Measurements from ENCODE around the gene PLA2R1.

Gene PLA2R1

DNA sequence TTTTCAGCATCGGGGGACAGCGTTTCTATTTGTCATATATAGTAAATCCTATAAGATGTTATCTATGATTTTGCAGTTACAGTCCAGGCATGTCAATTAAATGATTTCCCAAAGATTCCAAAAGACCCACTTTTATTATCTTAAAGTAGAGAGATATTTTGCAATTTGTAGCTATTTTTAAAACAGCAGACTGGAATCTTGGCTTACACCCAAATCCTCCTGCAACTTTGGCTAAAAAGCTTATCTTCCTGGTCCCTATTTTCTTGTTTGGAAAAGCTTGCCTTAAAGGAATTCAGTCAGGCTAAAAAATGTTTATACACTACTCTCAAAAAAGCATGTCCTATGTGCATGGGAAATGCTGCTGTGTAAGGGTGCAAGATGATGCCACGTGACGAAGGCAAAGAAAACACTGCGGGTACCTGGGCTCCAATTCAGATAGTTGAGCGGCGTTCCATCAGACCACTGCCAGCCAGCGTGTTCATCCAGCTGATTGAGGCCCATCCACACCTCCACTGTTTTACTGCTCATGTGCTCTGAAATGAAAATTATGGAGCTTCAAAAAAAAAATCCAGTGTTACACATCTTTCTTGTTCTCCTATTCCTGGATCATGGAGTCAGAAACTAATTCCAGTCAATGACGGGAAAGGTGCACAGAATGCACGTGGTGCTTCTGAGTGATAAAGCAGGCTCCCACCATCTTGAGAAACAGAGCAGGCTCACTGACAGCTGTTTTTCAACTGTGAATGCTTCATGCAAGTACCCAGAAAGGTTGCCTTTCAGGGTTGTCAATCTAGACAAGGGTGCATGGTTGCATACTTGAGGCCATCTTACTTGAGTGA is 33.8 kb downstream of the PLA2R1 start:
- no peak for DNase-seq

DNA sequence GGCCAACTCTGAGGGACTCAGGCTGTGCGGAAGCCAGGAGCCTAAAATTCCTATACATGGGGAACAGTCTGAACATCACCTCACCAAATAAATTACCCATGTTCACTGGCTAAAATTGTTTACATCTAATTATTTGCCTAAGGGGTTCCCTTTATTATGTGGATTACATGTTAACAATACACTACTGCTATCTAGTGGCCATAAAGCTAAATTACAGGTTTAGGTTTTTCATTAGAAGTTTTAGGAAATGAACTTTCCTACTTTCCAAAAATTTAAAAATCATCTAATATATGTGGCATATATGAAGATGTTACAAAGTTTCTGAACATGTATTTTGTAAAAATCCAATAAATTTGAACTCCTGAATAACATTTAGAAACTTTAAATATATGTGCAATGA is 40.3 kb downstream of the PLA2R1 start:
- DNase-seq = no peak

DNA sequence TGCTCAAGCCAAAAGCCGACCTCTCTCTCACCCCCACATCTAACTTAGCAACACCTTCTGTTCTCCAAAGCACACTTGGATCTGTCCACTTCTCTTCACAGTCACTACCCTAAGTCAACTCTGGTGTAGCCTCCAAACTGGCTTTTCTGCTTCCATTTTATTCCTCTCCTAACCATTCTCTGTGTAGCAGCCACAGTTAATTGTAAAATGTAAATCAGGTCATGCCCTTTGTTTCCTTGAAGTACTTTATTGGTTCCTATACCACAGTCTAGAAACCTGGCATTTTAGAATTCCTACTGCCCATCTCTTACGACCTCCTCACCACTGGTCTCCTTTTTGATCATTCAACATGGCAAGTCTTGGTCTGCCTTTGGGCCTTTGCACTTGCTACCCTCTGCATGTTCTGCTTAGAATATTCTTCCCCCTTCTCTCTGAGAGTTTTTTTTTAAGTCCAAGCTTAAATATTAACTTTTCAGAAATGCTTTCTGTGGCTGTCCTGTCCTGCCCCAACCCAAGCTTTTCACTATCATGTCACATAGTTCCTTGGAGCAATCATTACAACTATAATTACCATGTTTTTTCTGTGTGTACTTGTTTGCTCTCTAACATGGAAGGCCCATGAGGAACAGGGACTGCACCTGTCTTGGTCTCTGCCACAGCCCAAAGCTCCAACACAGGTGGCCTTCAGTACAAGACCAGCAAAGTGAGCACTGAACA is 42.9 kb downstream of the PLA2R1 start:
- no peak for DNase-seq

DNA sequence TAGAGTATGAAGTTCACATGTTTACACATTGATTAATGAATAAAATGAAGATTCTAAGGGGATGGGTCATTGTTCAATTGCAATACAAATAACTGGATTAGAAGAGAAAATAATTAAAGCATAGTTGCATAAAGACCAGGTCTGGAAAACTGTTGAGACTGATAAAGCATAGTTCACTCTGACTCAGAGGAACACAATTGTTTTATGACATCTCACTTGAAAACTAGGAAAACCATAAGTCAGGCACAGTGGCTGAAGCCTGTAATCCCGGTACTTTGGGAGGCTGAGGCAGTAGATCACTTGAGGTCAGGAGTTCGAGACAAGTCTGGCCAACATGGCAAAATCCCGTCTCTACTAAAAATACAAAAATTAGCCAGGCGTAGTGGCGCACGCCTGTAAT is 46.7 kb downstream of the PLA2R1 start:
- no peak for DNase-seq

DNA sequence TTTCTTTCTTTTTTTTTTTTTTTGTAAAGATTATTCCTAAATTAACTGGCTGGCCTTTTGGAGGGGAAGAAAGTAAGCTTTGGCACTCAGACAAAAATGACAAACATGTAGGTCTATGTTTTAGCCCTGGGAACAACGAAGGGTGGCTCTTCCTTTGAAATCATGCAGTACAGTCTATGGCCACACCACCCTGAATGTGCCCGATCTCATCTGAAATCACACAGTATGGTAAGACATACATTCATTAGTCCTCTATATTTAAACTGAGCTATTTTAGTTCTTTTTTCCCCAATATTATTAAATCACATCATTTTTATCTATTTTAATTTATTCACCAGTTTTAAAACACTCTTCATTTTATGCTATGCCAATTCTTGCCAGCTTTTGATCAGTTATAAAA is 48.2 kb downstream of the PLA2R1 start:
- DNase-seq = no peak

DNA sequence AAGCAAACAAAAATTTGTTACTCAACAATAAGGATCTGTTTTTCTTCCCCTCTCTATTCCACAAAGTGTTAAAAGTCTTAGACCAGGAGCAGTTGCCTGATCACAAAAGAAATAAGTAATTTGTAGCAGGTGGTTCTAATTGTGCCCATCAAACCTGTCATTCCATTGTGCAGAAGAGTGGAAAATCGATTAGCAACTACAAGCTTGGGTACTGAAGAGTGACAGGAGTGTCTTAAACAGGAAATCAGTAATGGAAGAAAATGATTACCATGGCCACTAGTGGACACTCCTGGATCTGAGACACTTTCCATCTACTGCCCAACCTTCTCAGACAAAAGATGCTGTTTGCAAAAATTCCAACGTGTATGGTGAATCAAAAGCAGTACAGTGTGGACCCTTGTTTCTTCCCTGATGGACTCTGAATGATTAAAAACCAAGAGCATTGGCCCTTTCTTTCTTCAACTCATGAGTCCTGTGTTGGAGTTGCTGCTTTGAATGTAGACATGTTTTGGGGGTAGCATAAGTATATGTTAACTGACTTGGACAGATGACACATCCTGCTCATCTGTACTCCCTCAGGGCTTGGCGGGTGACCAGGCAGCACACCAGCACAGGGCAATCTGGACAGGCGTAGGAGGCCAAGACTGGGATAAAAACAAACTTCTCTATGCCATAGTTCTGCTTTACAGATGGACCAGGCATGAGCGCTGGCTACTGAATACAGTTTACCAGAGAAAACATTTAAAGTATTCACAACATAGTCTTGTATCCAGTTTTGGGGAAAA is 51.9 kb downstream of the PLA2R1 start:
- no peak for DNase-seq

DNA sequence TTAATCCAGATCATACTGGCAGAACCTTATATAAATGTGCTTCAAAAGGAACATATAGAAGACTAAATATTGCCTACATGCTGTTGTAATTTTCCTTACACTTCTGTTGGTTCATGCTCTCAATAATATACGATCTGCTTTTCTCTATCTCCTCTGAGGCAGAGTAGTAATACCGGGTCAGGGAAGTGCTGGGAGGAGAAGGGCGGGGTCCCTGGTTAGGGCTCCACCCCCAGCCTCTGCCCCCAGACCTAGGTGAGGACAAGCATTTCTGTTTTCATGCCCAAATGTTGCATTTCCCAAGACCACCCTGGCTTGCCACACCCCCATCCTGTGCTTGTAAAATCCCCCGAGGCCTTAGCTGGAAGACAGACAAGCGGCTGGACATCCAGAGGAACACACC is 55.3 kb downstream of the PLA2R1 start:
- no peak for DNase-seq

DNA sequence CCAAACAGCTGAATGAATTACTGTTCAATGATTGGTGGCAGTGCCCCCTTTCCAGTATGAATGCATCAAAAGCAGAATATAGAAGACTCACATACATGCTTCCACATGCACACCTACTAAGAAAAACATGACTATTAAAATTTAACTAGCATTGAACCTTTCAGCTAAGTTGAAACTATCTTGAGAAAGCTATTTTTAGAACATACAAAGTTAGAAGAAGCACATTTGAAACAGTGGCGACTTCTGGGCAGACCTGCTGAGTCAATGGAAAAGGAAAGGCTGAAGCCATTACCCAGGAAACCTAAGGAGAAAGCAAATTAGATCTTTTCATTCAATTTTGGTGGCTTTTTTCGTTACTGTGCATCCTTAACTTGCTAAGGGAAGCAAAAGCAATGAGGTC is 55.9 kb downstream of the PLA2R1 start:
- DNase-seq = no peak

DNA sequence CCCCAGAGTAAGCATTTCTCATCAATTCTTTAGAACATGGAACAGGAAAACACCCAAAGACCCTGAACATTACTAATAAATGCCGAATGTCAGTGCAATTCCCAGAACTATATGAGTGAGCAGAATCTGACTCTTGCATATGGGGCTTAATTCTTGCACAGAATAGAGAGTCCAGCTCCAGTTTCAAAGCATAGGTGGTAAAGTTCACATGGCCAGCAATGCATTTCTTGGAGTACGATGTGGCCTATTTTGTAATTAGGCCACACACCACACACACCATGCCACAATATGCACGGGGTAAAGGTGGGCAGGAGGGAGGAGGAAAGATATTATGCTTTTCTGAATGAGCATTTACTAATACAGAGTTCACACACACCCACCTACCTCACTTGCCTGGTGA is 56.5 kb downstream of the PLA2R1 start:
- no peak for DNase-seq

DNA sequence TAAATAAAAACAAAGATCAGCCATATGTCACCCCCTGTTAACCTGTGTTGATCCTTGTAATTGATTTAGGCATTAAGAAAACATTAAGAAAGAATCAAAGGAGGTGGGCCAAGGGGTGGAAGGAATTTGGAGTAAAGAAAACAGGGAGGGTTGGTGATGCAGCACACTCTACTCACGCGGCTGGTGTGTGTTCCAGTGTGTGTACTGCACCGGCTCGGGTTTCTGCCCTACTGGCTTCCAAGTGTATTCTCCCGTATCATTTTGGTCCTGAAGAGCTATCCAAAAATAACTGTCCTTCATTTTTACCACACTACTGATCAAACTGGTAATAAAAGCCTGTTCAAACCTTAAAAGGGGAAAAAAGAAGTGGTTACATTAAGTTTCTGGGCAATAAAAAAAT is 56.9 kb downstream of the PLA2R1 start:
- no peak for DNase-seq

DNA sequence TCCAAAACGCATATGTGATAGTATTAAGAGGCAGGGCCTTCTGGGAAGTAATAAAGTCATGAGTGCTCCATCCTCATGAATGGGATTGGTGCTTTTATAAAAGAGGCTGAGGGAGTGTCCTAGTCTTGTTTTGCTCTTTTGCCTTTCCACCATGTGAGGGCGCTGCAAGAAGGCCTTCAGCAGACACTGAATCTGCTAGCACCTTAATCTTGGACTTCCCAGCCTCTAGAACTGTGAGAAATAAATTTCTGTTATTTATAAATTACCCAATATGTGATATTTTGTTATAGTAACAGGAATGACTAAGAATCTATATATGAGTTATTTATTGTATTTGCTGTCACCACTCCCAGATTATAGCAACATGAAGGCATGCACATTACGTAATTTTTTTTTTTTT is 63.5 kb downstream of the PLA2R1 start:
- no peak for DNase-seq

DNA sequence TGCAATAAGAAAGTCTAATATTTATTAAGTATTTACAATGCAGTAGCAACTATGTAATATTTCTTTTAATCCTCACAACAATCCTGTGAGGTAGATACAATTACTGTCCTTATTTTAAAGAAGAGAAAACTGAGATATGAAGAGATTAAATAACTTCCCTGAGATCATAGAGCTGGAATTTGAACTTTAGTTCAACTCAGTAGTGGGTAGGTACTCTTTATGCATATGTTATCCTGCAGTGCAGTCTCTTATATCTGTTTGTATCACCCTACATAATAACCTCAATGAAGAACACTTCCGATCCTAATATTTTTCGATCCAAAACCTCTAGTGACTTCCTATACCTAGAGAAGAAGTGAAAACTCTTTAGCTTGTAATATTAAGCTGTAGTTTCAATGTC is 64.2 kb downstream of the PLA2R1 start:
- no peak for DNase-seq

DNA sequence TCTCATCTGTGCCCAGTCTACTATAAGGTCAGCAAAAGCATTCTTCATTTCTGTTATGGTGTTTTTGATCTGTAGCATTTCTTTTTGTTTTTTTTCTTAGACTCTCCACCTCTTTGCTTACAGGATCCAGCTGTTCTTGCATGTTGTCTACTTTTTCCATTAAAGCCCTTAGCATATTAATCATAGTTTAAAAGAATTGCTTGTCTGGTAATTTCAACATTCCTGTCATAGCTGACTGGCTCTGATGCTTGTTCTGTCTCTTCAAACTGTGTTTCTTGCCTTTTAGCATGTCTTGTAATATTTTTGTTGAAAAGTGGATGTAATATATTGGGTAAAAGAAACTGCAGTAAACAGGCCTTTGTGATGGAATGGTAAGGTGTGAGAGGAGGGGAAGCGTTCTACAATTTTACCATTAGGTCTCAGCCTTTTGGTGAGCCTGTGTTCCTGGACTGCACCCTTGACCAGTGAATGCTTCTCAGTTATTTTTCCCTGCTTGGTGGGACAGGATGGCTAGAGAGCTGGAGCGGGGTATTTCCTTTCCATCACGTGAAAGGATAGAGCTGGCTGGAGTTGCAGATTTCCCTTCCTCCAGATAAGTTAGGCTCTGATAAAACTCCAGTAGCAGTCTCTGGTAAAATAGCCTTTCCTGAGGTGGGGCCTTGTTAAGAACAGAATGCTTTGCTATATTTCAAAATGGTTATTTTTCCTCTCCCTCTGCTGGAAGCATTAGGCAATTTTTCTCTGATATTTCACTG is 65.4 kb downstream of the PLA2R1 start:
- no peak for DNase-seq

DNA sequence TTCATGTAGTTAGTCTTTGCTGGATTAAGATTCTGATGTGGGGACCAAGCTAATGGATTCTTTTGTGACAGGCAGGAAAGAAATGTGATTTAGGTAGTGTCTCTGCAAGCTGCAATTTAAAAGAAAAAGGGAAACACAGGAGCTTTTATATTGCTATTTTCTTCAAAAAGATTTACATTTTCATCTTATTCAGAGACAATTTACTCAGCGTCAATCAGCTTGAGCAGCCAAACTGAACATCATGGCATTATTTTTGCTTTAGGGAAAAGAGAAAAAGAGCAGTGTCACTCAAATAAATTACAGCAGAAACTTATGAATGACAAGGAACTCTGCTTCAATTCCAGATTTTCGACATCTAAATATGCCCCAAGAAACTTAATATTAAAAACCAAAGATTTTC is 67.4 kb downstream of the PLA2R1 start:
- DNase-seq = no peak

DNA sequence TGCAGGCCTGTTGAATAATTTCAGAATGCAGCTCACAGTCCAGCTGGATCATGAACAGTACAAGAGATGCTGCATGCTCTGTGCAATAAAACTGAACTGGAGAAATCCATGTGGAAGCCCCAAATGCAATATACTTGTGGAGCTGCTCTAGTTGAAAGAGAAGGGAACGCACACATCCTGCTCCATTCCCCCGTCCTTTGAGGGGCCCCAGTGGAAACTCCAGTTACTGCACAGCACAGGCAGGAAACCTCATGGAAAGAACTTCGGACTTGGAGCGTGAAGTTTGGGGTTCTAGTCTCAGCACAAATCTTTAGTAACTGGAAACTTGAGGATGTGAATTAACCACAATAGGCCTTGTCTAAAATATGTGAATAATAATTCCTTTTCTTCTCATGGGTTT is 73.2 kb downstream of the PLA2R1 start:
- no peak for DNase-seq

DNA sequence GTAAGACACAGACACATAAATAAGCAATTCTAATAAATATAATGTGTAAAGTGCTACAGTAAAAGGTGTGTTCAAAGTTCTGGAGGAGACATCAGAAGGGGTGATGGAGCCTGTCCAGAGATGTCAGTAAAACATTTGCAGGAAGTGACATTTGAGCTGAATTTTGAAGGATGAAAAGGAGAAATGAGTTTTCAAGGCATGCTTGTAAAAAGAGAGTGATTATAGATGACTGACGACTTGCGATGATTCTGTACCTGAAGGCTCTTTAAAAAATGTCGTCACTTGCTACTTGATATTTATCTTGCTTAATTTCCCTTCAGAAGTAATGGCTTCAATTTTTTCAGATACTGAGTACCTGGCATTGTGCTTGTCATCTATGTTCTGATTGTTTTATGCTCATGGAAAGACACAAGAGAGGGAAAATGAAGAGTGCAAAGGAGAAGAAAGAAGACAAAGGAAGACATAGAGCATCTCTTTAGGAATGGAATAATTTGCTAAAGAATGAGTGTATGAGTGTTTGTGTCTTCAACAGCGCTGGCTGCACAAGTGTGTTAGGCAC is 73.9 kb downstream of the PLA2R1 start:
- no peak for DNase-seq

DNA sequence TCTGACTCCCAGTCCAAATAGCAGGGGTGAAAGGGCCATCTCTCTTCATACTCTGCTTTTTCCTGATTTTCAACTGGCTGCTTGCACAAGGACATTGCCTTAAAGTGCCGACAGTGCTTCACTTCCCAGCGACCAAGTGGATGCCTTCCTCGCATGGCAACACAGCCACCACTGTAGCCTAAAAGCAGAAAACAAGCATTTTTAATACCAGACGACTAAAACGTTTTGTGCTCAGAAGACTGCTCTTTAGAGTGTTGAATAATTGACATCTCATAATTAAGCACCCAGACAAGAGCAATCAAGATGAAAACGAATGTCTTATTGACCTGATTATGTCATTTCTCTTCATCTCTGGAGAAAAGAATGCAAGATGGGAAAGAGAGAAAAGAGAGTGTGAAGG is 75.2 kb downstream of the PLA2R1 start:
- DNase-seq = no peak

DNA sequence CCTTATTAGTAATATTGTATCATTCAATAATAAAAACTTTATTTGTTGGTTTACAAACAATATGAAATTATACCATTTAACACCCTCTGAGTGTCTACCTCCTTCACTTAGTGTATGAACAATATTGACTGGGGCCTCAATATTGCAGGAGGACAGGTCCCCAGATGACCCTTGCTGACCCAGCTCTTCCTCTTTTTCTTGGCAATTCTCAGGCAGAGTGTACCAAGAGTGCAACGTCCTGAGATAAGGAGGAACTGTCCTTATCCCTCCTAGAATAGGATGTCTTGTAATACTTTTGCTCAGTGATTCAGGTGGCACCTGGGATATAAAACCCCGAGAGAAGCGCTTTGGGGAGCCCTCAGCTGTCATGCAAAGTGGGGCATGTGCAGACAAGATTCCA is 76.8 kb downstream of the PLA2R1 start:
- no peak for DNase-seq

DNA sequence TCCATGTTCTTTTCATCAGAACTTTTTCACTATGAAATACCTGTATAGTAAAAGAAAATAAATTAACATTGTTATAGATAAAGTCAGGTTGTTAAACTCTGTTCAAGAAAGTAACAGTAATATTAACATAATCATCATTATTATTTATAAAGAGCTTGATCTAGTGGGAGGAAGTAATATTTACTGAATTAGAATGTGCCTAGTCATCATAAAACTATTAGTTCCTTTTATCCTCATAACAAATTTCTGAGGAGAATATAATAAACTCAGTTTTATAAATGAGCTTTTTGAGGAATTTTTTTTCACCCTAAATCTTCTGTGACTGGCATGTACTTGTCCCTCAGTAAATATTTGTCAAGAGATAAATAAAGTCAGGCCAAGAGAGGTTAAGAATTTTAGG is 78.4 kb downstream of the PLA2R1 start:
- DNase-seq = no peak

DNA sequence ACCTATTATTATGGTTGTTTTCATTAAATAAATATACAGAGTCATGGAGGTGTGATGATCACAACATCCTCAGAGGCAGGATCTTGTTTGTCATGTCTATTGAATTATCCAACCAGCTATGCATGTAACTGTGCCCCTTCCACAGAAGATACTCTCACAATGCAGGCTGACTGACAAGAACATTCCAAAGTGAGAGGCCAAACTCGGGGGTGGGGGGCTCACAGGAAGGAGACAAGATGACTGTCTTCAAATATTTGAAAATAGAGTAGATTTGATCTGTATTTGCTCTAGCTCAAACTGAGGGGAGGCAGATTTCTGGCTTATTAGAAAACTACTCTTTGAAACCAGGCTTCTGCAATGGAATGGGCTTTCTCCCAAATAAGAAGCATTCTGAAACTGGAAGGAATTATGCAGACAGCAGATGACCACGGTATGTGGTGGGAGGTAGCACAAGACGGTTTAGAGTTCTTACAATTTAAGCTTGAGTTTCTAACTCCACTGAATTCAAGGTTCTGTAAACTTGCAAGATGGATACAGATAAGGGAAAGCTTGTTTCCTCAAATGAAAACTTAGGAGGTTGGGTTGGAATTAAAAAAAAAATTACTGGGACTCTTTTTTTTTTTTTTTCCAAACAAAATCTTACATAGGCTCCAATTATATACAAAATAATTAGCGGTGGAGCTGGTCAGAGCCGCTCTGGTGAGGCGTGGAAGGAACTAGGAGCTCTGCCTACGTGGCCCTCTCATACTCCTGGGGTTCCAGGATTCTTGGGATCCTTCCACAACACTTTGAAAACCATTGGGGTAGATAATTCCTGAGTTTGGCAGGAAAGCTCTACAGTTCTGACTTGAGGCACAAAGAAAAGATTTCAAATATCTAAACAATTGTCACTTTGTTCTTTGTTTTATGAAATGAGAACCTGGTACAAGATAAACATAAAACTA is 79.3 kb downstream of the PLA2R1 start:
- no peak for DNase-seq

DNA sequence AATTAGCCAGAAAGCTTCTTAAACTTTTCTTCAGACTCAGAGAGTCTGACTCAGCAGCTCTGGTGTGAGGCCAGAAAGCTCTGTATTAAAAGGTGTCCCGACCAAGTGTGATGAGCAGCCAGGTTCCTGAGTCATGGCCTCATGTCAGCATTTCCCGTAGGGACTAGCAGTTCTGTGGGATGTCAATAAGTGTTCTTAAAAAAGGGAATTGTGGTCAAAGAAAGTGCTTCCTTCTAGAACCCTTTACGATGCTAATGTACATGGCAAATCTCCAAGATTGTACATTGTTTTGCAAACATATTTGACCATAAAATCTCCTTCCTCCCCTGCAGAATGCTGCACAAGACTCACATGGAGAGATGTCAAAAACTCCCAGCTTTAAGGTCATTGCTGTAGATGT is 80.1 kb downstream of the PLA2R1 start:
- no peak for DNase-seq
